HepG2 (cell line): ENCODE measurements around the gene LRRC42. TPM values are rescaled to one million over a fixed set of nuclear protein-coding genes. Genes with fewer than 3 reads are reported as not detected.

Experiments used
- ATAC-seq: fragments of 200-7000 bp; cut with Tn5 transposase; 3 replicates; pipeline ENCODE4 v1.9.1; 2020; ENCODE audit warnings: mild to moderate bottlenecking, moderate library complexity
- Bru-seq: library from RNA; stranded (reverse); fragments of 400-500 nt; gene quantifications from one replicate; lab custom pipeline; 2021; lab: Mats Ljungman, UMichigan
- BruChase-seq, 2 experiments: library from RNA; stranded (reverse); fragments of 400-500 nt; gene quantifications; one replicate each; lab custom pipeline; 2021; lab: Mats Ljungman, UMichigan
- BruUV-seq: library from RNA; stranded (reverse); fragments of 400-500 nt; replicated peaks from 2 replicates; lab custom pipeline; 2021; lab: Mats Ljungman, UMichigan
- CTCF ChIA-PET: fragments of 300-600 bp; formaldehyde crosslinking; extraction: SDS; loops from one replicate; lab custom pipeline; 2021; ENCODE audit warnings: low total read pairs, inconsistent platforms, low intra/inter-chr PET ratio; lab: Yijun Ruan, JAX
- POLR2A ChIA-PET: fragments of 350-600 bp; sonication (Branson Sonifier 250); formaldehyde crosslinking; loops from one replicate; lab custom pipeline; 2020; ENCODE audit warnings: antibody characterized with exemption, inconsistent platforms; lab: Yijun Ruan, JAX
- DNase-seq: peaks from one replicate; pipeline ENCODE4 v3.0.0-alpha.2; 2015; ENCODE audit warnings: low spot score
- FAIRE-seq: peaks from 3 replicates; lab custom pipeline; 2011; peaks lifted over from hg19 to GRCh38; lab: Jason Lieb, UNC
- H2AFZ ChIP-seq: one replicate; pipeline ENCODE4 v1.6.1; 2011; ENCODE audit warnings: low read length, inconsistent platforms
- H3K27ac ChIP-seq: fragments of 300-600 bp; 3 replicates; pipeline ENCODE4 v1.8.0; 2011; ENCODE audit warnings: mixed run types, mild to moderate bottlenecking, mixed read lengths, low read length, inconsistent platforms; ENCODE audit not compliant: insufficient read depth; ENCODE audit errors: extremely low read length
- H3K27me3 ChIP-seq, 2 experiments: fragments of 200-600 bp in 1 of 2; 2 replicates in 1 of 2; 3 replicates in 1 of 2; pipeline versions ENCODE4 v1.6.0 to v1.8.0; 2011; ENCODE audit warnings: low read length in 2 of 2, mild to moderate bottlenecking in 2 of 2, moderate library complexity in 2 of 2, inconsistent platforms in 1 of 2; ENCODE audit not compliant: insufficient read depth in 2 of 2, control insufficient read depth in 1 of 2
- H3K36me3 ChIP-seq, 2 experiments: fragments of 200-600 bp in 1 of 2; replicated peaks in 1 of 2; 2 replicates in 1 of 2; 3 replicates in 1 of 2; pipeline versions ENCODE4 v1.5.1 to v1.8.0; 2011; ENCODE audit warnings: low read length in 2 of 2, inconsistent platforms in 1 of 2; ENCODE audit not compliant: insufficient read depth in 2 of 2, control insufficient read depth in 1 of 2
- H3K4me1 ChIP-seq: 2 replicates; pipeline ENCODE4 v1.5.1; 2012; ENCODE audit warnings: low read length, inconsistent platforms; ENCODE audit not compliant: insufficient read depth
- H3K4me2 ChIP-seq: 2 replicates; pipeline ENCODE4 v1.6.0; 2011; ENCODE audit warnings: low read depth, low read length, inconsistent platforms
- H3K4me3 ChIP-seq, 3 experiments: fragments of 200-600 bp in 1 of 3; sonication (generic), shearing (Covaris generic) in 1 of 3; replicated peaks in 1 of 3; 2 replicates each; pipeline ENCODE4 v1.5.1; 2011 to 2016; ENCODE audit warnings: low read length in 3 of 3, inconsistent platforms in 2 of 3, low read depth in 2 of 3, mild to moderate bottlenecking in 2 of 3, control low read depth in 1 of 3, mixed read lengths in 1 of 3; ENCODE audit not compliant: insufficient read depth in 1 of 3
- H3K79me2 ChIP-seq: one replicate; pipeline ENCODE4 v1.6.1; 2011; ENCODE audit warnings: low read length, inconsistent platforms; ENCODE audit not compliant: insufficient read depth
- H3K9ac ChIP-seq: 2 replicates; pipeline ENCODE4 v1.6.0; 2011; ENCODE audit warnings: mild to moderate bottlenecking, low read depth, low read length, inconsistent platforms; ENCODE audit not compliant: insufficient read depth
- H3K9me3 ChIP-seq: 2 replicates; pipeline ENCODE4 v1.5.1; 2012; ENCODE audit warnings: mild to moderate bottlenecking, low read length
- H4K20me1 ChIP-seq: 2 replicates; pipeline ENCODE4 v1.6.0; 2011; ENCODE audit warnings: inconsistent platforms, mild to moderate bottlenecking, low read length, moderate library complexity; ENCODE audit not compliant: insufficient read depth
- HDAC1 ChIP-seq: sonication (generic); formaldehyde crosslinking; IDR thresholded peaks from 2 replicates; pipeline ENCODE4 v1.5.1; 2020; ENCODE audit warnings: mild to moderate bottlenecking, missing genetic modification reagents
- MAZ ChIP-seq, 2 experiments: sonication (generic) in 1 of 2; formaldehyde crosslinking in 1 of 2; IDR thresholded peaks; 2 replicates each; pipeline versions ENCODE4 v1.5.0 to v1.6.1; 2012 to 2020; ENCODE audit warnings: low read depth in 2 of 2, mild to moderate bottlenecking in 2 of 2, borderline replicate concordance in 1 of 2, improper control_type of control experiment in 1 of 2, low read length in 1 of 2, missing genetic modification reagents in 1 of 2, moderate library complexity in 1 of 2
- PHF8 ChIP-seq: sonication (generic); formaldehyde crosslinking; IDR thresholded peaks from 2 replicates; pipeline ENCODE4 v1.5.0; 2020; ENCODE audit warnings: missing genetic modification reagents
- SAP130 ChIP-seq: IDR thresholded peaks from 2 replicates; pipeline ENCODE4 v1.6.1; 2016; ENCODE audit warnings: low read depth
- SP4 ChIP-seq: sonication (generic); formaldehyde crosslinking; IDR thresholded peaks from 2 replicates; pipeline ENCODE4 v1.8.1; 2023; ENCODE audit warnings: mild to moderate bottlenecking, missing genetic modification reagents
- ZFX ChIP-seq: sonication (generic); formaldehyde crosslinking; IDR thresholded peaks from 2 replicates; pipeline ENCODE4 v1.4.0; 2020; ENCODE audit warnings: mild to moderate bottlenecking, low read depth, missing genetic modification reagents, moderate library complexity
- ZNF446 ChIP-seq: sonication (generic); formaldehyde crosslinking; IDR thresholded peaks from 2 replicates; pipeline ENCODE4 v1.5.0; 2020; ENCODE audit warnings: mild to moderate bottlenecking, missing genetic modification reagents
- ZNF670 ChIP-seq: sonication (generic); formaldehyde crosslinking; IDR thresholded peaks from 2 replicates; pipeline ENCODE4 v1.8.0; 2022; ENCODE audit warnings: mild to moderate bottlenecking, missing genetic modification reagents, borderline replicate concordance
- ZNF709 ChIP-seq: sonication (generic); formaldehyde crosslinking; IDR thresholded peaks from 2 replicates; pipeline ENCODE4 v1.5.0; 2020; ENCODE audit warnings: mild to moderate bottlenecking, missing genetic modification reagents
- ZNF850 ChIP-seq: sonication (generic); formaldehyde crosslinking; conservative IDR thresholded peaks from 2 replicates; pipeline ENCODE4 v1.9.0; 2021; ENCODE audit warnings: mild to moderate bottlenecking, missing genetic modification reagents
- WGBS: methylation state at CpG from one replicate; pipeline ENCODE4 v1.1.6; 2017; ENCODE audit warnings: low lambda C conversion rate; 5-methylcytosine and 5-hydroxymethylcytosine counted together
- in situ Hi-C: cut with HindIII; loops from 2 replicates; pipeline ENCODE4 v1.10.0; 2017; ENCODE audit warnings: low pct_unique_long_range_greater_than_20kb; ENCODE audit not compliant: extremely low pct_ligation_motif_present
- intact Hi-C: fragments of 100-400 bp; cut with micrococcal nuclease; formaldehyde crosslinking; loops from one replicate; pipeline ENCODE4 v1.10.0; 2022; ENCODE audit not compliant: unreplicated experiment
- long read RNA-seq, 2 experiments: library from RNA in 1 of 2; library from polyadenylated mRNA in 1 of 2; stranded (forward) in 1 of 2; unstranded in 1 of 2; transcript quantifications; one replicate each; pipeline ENCODE4 v2.0.0, GENCODE V29; 2019 to 2022
- polyA minus RNA-seq, 3 experiments: library from RNA; depleted of rRNA, polyadenylated mRNA; stranded (reverse); fragments of >200 nt; gene quantifications; 2 replicates each; pipeline ENCODE4 v1.2.3, GENCODE V29; 2011; ENCODE audit warnings: low replicate concordance in 1 of 3
- polyA plus RNA-seq, 8 experiments: library from polyadenylated mRNA; depleted of rRNA in 3 of 8; stranded (reverse) in 7 of 8; unstranded in 1 of 8; fragments of >200 nt; fragmentation: Illumina TruSeq in 4 of 8; extraction: Trizol in 4 of 8; gene quantifications; 2 replicates each; pipeline versions ENCODE4 v1.2.1 to v1.2.3, GENCODE V29; 2011 to 2016; ENCODE audit warnings: low read depth in 4 of 8, missing spikeins in 1 of 8, mixed read lengths in 1 of 8; ENCODE audit not compliant: insufficient read depth in 1 of 8
- total RNA-seq, 5 experiments: library from RNA; depleted of rRNA; stranded (reverse); fragments of >200 nt; fragmentation: Illumina TruSeq; extraction: Trizol; gene quantifications; 2 replicates each; pipeline ENCODE4 v1.2.3, GENCODE V29; 2016; ENCODE audit warnings: low read depth in 1 of 5
- TF ChIP-seq, protein P1 (sequence below): sonication (generic); formaldehyde crosslinking; conservative IDR thresholded peaks from 2 replicates; pipeline ENCODE4 v1.8.0; 2022; ENCODE audit warnings: mild to moderate bottlenecking, moderate library complexity, missing genetic modification reagents

The LRRC42 gene, protein sequence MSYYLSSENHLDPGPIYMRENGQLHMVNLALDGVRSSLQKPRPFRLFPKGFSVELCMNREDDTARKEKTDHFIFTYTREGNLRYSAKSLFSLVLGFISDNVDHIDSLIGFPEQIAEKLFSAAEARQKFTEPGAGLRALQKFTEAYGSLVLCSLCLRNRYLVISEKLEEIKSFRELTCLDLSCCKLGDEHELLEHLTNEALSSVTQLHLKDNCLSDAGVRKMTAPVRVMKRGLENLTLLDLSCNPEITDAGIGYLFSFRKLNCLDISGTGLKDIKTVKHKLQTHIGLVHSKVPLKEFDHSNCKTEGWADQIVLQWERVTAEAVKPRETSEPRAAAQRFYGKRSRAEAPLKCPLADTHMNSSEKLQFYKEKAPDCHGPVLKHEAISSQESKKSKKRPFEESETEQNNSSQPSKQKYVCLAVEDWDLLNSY
- 43.6 and 55.1 TPM in 2 replicates for total RNA-seq (2016; rRNA removed; fragmentation: Illumina TruSeq; extraction: Trizol)
- total RNA-seq (2016; cell fraction: cytosol; rRNA removed; fragmentation: Illumina TruSeq; extraction: Trizol; ENCODE audit: low read depth) = 14.7 and 15.5 TPM in 2 replicates
- total RNA-seq (2016; cell fraction: insoluble cytoplasmic fraction; rRNA removed; fragmentation: Illumina TruSeq; extraction: Trizol) = 40.9 and 54.9 TPM in 2 replicates
- 28.8 and 31.5 TPM in 2 replicates for total RNA-seq (2016; cell fraction: membrane; rRNA removed; fragmentation: Illumina TruSeq; extraction: Trizol)
- total RNA-seq (2016; cell fraction: nucleus; rRNA removed; fragmentation: Illumina TruSeq; extraction: Trizol) = 19.6 and 22.9 TPM in 2 replicates
- 27.2 and 30.6 TPM in 2 replicates for polyA plus RNA-seq (2011; rRNA removed)
- polyA plus RNA-seq (2011; cell fraction: cytosol; rRNA removed) = 23.7 and 24.0 TPM in 2 replicates
- 13.2 and 13.6 TPM in 2 replicates for polyA plus RNA-seq (2011; cell fraction: nucleus; rRNA removed)
- polyA plus RNA-seq (2012) = 30.5 and 31.4 TPM in 2 replicates
- polyA plus RNA-seq (2016; cell fraction: cytosol; fragmentation: Illumina TruSeq; extraction: Trizol; ENCODE audit: low read depth) = 14.5 and 16.9 TPM in 2 replicates
- polyA plus RNA-seq (2016; cell fraction: insoluble cytoplasmic fraction; fragmentation: Illumina TruSeq; extraction: Trizol; ENCODE audit: low read depth) = 56.4 and 59.0 TPM in 2 replicates
- polyA plus RNA-seq (2016; cell fraction: membrane; fragmentation: Illumina TruSeq; extraction: Trizol; ENCODE audit: low read depth) = 20.2 and 21.5 TPM in 2 replicates
- 33.1 and 36.6 TPM in 2 replicates for polyA plus RNA-seq (2016; cell fraction: nucleus; fragmentation: Illumina TruSeq; extraction: Trizol; ENCODE audit: insufficient read depth, low read depth)
- polyA minus RNA-seq (2011; rRNA and poly(A)+ RNA removed; ENCODE audit: low replicate concordance) = 18.6 and 20.1 TPM in 2 replicates
- polyA minus RNA-seq (2011; cell fraction: cytosol; rRNA and poly(A)+ RNA removed) = 18.0 and 23.7 TPM in 2 replicates
- polyA minus RNA-seq (2011; cell fraction: nucleus; rRNA and poly(A)+ RNA removed) = 8.9 and 14.4 TPM in 2 replicates
- Bru-seq, nascent RNA = percentile 75 among the genes with signal in this experiment
- percentile 82 among the genes with signal in this experiment for BruChase-seq, experiment 1, labeled RNA remaining after a 6-hour chase
- BruChase-seq, experiment 2, labeled RNA remaining after a 2-hour chase = percentile 75 among the genes with signal in this experiment
- long read RNA-seq, experiment 1, transcript LRRC42-201 (8 exons, 1,727 nt) = minor isoform, 10 of 34 reads
- long read RNA-seq, experiment 1, transcript LRRC42-203 (9 exons, 2,037 nt) = major isoform, 15 of 34 reads
- long read RNA-seq, experiment 1, partial matches to known transcripts = 0 of 34 reads
- long read RNA-seq, experiment 1, other reads (novel, unspliced or antisense) = 9 of 34 reads
- long read RNA-seq, experiment 2, transcript LRRC42-203 (9 exons, 2,037 nt) = minor isoform, 36 of 127 reads
- long read RNA-seq, experiment 2, transcript LRRC42-201 (8 exons, 1,727 nt) = major isoform, 55 of 127 reads
- long read RNA-seq, experiment 2, partial matches to known transcripts = 15 of 127 reads
- long read RNA-seq, experiment 2, other reads (novel, unspliced or antisense) = 21 of 127 reads

DNA sequence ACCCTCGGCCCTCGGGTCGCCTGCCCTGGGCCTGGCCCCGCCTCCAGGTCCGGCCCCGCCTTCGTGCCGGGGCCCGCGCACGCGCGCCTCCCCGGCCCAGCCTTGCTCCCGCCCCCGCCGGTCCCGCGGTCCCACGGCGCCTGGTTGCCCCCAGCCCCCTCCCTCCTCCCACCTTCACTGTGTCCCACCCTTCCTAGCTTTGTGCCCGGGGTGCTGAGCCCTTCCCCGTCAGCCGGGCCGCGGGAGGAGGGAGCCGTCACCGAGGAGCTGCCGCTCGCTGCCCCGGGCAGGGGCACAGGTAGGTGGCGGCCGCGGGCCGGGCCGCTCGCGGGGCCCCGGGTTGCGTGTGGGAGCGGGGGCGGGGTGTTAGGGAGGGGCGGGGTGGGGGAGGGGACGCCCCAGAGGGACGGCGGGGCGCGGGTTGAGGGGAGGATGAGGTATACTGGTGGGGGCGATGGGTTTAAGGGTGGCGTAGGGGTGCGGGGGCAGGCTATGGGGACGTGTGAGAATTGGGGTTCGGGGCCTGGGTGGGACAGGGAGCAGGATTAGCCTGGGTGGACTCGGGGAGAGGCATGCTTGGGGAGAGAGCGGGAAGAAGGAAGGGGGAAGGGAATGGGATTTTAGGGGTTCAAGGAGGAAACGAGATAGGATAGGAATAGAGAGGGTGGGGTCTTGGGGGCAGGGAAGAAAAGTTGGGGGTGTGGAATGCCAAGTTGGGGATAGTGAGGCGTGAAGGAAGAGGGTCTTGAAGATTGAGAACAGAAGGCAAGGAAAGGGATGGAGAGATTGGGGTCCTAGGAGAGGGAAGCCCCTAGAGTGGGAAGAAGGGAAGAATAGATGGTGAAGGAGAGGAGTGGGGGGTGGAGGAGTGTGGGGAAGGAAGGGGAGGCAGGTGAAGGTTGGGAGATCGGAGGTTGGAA lies at the start of gene LRRC42:
Gene LRRC42, plus strand, starts transcription at position 99 of the 920 bp plus-strand sequence. CDS start 5,650 bp downstream, outside the sequence.
- H3K4me3 ChIP-seq = peak within 1 kb of the TSS; percentile 84 to 99 (median 98)
- H2AFZ ChIP-seq = no peak within 1 kb of the TSS
- peaks cover 77% of the 10 kb centered on the region for H3K4me1 ChIP-seq
- H3K27me3 ChIP-seq = no peaks in the 10 kb centered on the region; a peak in 1 of 5 replicates
- H3K36me3 ChIP-seq = peaks cover 2 to 10% of the 10 kb centered on the region in 2 experiments; a peak in 4 of 5 replicates
- POLR2A ChIA-PET = interaction anchor here (0.6 to 2.6 kb wide), 22 partner anchors 7 to 116 kb away, joined by 3 to 46 read pairs (median 6); partner anchors contain the start of genes DIO1, NDC1 and YIPF1
- peak; percentile 82 for ATAC-seq
- 1% methylated on average over 33 of the region's 58 CpGs for WGBS
- FAIRE-seq = no peak
- 0 out of 2 replicates have a peak, but pooled peaks cover 4% of the 10 kb centered on the region for H4K20me1 ChIP-seq
- no TSS peak for BruUV-seq
- in situ Hi-C loops = no loop called here
- peak within 1 kb of the TSS; percentile 87 for H3K4me2 ChIP-seq
- H3K9me3 ChIP-seq = no peaks in the 10 kb centered on the region
- DNase-seq = no peak
- intact Hi-C loops = loop anchor here (5.0 kb wide), 1 partner anchor 54 kb away; the partner anchor contains the start of gene DIO1
- H3K9ac ChIP-seq = peak within 1 kb of the TSS; percentile 78
- CTCF ChIA-PET = interaction anchor here (4.2 kb wide), 1 partner anchor 69 kb away, joined by 53 read pairs; no protein-coding TSS in a partner anchor
- peak within 1 kb of the TSS; percentile 82 for H3K27ac ChIP-seq
- H3K79me2 ChIP-seq = peaks cover 57% of the 10 kb centered on the region
- TF ChIP-seq ZNF850 (CRISPR knock-in tag) (no peak), ZNF446 (CRISPR knock-in tag) (0 out of 2 replicates have a peak, but pooled peaks have one; percentile 42), HDAC1 (0 out of 2 replicates have a peak, but pooled peaks have one; percentile 27), ZNF670 (CRISPR knock-in tag) (no peak), SAP130 (peak; percentile 43; the same call in 1 of the 2 replicates), MAZ (IDR thresholded peaks at IDR 0.05; ENCODE audit: borderline replicate concordance, low read depth, low read length) (peak; percentile 75; the same call in 1 of the 2 replicates), MAZ (CRISPR knock-in tag; IDR thresholded peaks at IDR 0.05; ENCODE audit: low read depth) (0 out of 2 replicates have a peak, but pooled peaks have one; percentile 58), PHF8 (CRISPR knock-in tag) (peak; percentile 68), ZNF709 (CRISPR knock-in tag) (0 out of 2 replicates have a peak, but pooled peaks have one; percentile 22), SP4 (peak; percentile 24; the same call in 1 of the 2 replicates), ZFX (CRISPR knock-in tag) (peak; percentile 65)
- TF ChIP-seq, protein P1, sequence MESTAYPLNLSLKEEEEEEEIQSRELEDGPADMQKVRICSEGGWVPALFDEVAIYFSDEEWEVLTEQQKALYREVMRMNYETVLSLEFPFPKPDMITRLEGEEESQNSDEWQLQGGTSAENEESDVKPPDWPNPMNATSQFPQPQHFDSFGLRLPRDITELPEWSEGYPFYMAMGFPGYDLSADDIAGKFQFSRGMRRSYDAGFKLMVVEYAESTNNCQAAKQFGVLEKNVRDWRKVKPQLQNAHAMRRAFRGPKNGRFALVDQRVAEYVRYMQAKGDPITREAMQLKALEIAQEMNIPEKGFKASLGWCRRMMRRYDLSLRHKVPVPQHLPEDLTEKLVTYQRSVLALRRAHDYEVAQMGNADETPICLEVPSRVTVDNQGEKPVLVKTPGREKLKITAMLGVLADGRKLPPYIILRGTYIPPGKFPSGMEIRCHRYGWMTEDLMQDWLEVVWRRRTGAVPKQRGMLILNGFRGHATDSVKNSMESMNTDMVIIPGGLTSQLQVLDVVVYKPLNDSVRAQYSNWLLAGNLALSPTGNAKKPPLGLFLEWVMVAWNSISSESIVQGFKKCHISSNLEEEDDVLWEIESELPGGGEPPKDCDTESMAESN (CRISPR knock-in tag) = peak; percentile 17; the same call in 1 of the 2 replicates
